Measurements from ENCODE around the gene DCHS2.

- TF ChIP-seq CTCF (IDR thresholded peaks at IDR 0.05) (no peak), POLR2A (IDR thresholded peaks at IDR 0.05) (no peak)
Observed at GRCh38 chr4:154294652-154295350, 196.8 kb downstream of the DCHS2 start.

Data from esophagus squamous epithelium (tissue), 4 donors.